ENCODE data around the gene DCBLD2.

Gene DCBLD2, protein sequence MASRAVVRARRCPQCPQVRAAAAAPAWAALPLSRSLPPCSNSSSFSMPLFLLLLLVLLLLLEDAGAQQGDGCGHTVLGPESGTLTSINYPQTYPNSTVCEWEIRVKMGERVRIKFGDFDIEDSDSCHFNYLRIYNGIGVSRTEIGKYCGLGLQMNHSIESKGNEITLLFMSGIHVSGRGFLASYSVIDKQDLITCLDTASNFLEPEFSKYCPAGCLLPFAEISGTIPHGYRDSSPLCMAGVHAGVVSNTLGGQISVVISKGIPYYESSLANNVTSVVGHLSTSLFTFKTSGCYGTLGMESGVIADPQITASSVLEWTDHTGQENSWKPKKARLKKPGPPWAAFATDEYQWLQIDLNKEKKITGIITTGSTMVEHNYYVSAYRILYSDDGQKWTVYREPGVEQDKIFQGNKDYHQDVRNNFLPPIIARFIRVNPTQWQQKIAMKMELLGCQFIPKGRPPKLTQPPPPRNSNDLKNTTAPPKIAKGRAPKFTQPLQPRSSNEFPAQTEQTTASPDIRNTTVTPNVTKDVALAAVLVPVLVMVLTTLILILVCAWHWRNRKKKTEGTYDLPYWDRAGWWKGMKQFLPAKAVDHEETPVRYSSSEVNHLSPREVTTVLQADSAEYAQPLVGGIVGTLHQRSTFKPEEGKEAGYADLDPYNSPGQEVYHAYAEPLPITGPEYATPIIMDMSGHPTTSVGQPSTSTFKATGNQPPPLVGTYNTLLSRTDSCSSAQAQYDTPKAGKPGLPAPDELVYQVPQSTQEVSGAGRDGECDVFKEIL

DNA sequence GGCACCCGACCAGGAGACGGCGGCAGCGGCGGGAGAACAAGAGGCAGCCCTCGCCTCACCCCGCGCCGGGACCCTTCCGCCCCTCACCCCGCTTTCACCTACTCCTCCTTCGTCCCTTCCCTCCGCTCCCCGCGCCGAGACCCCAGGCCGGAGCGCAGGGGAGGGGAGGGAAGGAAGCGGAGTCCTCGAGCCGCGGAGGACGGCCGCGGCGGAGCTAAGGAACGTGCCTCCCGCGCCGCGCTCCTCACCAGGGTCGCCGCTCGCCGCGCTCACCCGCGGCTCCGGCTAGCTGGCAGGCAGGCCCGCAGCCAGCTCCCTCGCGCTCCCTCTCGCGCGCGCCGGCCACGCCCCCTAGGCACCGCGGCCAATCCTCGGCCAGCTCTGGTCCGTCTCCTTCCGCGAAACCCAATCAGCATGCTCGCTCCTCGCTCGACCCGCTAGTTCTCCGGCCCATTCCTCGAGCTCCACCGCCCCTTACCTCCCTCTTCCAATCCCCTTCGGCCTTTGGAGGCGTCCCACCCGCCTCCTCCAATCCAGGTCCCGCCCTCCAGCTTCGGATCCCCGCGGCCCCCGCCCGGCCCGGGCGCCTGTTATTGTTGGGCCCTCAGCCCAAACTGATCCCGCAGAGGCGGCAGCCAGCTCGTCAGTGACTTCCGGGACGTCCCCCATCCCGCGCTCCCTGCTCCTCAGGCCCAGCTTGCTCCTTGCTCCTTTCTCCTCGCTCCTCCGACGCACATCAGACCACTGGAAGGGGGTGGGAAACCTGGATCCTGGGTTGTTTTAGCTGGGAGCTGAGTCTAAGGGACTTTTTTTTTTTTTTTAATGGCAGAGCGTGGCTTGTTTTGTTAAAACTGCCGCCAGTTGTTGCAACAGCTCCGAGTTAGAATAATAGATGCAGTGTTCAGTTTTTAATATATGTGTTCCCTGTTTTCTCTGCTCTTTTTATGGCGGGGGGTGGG, at the start of gene DCBLD2:
Gene DCBLD2, minus strand, starts transcription at position 304 of the 959 bp plus-strand sequence. CDS start 369 bp downstream, outside the sequence.
- peak; percentile 88 to 91 (median 89) for DNase-seq (ENCODE audit: low read depth in 2 of 3, low spot score in 1 of 3)

DNA sequence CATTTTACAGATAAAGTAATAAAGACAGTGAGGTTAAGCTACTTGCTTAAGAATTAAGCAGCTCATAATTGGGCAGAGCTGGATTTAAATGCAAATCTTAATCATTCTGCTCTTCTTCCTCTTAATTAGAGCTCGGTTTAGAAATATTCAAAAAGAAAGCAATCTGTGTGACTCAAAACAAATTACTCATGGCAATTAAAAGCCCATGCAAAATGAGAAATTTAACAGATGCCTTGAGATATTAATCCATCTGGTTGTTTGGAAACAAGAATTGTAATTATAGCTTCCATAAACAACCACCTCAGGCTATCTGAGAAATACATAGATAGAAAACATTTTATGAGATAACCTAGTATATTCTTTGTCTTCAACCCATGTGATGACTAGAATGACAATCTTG, 44.2 kb upstream of the DCBLD2 start:
- no peak for DNase-seq (ENCODE audit: low read depth in 2 of 3, low spot score in 1 of 3)

DNA sequence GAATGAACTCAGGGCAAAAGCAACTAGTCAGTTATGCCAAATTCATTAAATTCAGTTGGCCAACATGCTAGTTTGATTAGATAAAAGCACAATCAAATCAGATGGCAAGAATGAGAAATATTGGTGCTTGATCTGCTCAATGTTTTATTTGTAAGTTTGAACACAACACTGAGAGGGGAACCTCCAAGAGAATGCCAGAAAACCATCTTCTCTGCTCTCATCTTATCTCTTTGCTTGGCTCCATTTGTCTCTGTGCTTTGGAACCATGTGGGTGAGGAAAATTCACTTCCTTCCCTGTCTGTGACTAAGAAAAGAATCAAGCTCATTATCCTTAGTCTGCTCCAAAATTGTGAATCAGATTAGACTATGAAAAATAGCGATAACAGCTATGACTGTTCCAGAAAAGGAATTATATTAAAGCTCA, 43.6 kb upstream of the DCBLD2 start:
- DNase-seq (ENCODE audit: low read depth in 2 of 3, low spot score in 1 of 3), result no peak

DNA sequence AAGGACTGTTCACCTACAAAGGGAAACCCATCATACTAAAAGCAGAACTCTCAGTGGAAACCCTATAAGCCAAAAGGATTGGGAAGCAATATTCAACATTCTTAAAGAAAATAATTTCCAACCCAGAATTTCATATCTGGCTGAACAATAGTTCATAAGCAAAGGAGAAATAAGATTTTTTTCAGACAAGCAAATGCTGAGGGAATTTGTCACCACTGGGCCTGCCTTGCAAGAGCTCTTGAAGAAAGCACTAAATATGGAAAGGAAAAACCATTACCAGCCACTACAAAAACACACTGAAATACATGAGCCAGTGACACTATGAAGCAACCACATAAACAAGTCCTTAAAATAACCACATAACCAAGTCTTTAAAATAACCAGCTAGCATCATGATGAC, 28.9 kb upstream of the DCBLD2 start:
- no peak for DNase-seq (ENCODE audit: low read depth in 2 of 3, low spot score in 1 of 3)

DNA sequence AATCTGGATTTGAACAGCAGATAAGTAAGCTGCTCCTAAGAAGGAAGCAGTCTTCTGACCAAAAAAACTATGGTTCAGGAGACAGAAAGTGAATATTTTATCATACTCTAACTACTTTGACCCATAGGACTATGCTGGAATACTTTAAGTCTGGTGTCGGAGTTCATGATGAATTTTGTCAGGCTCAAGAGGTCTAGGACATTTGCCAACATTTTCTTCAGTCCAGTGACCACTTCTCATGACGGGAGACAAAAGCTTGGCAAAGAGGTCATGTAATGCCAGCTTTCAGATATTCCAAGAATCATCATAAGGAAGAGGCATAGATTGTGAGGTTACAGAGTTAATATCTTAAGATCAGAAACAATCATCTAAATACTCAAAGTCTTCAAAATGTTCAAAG, 20.5 kb upstream of the DCBLD2 start:
- no peak for DNase-seq (ENCODE audit: low read depth in 2 of 3, low spot score in 1 of 3)

DNA sequence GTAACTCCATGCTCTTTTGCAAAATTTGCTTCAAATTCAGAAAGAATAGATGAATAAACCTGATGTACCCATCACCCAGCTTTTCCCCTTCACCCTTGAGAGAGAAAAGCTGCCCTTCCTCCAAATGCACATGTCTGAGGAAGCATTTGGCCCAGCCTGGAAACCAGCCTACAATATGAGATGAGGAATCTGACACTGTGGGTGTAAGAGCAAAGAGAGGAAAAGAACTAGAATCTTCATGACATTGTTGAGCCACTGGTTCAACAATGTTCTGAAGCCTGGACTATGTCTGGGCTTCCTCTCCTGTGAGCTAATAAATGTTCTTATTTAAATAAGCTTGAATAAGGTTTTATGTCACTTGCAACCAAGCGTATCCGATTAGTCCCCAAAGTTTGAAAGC, 18.7 kb upstream of the DCBLD2 start:
- no peak for DNase-seq (ENCODE audit: low read depth in 2 of 3, low spot score in 1 of 3)

DNA sequence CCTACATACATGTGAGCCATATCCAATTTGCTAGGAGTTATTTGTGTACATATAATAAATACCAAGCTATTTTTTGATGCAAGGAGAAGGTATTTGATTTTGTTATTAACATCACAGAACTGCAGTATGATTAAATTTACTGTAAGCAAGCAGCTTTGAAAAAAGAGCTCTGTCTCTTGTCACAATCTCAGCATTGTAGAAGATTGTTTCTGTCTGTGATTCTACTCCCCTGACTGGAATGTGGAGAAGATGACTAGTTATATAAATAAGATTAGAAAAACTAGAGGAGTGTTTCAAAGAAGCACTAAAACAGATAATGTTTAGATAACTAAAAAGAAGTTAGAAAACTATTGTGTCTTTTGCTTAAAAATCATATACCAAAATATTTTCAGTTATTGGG, 17.1 kb upstream of the DCBLD2 start:
- DNase-seq (ENCODE audit: low read depth in 2 of 3, low spot score in 1 of 3), result no peak

DNA sequence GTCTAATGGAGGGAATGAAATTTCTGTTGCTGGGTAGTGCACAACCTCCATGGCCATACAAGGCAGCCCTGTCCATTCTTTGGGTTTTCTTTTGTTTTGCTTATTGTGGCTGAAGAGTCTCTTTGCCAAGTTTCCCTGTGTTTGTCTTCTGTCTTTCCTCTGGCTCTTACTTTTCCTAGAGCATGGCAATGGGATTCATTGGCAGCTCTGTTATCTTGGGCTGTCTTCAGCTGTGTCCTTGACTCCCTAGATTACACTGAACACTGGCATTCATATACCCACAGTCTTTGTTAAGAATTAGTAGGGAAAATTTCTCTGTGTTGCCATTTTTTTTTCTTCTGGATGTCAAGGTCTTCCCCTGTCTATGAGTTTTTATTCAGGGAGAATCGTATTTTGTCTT, 16.1 kb upstream of the DCBLD2 start:
- no peak for DNase-seq (ENCODE audit: low read depth in 2 of 3, low spot score in 1 of 3)

DNA sequence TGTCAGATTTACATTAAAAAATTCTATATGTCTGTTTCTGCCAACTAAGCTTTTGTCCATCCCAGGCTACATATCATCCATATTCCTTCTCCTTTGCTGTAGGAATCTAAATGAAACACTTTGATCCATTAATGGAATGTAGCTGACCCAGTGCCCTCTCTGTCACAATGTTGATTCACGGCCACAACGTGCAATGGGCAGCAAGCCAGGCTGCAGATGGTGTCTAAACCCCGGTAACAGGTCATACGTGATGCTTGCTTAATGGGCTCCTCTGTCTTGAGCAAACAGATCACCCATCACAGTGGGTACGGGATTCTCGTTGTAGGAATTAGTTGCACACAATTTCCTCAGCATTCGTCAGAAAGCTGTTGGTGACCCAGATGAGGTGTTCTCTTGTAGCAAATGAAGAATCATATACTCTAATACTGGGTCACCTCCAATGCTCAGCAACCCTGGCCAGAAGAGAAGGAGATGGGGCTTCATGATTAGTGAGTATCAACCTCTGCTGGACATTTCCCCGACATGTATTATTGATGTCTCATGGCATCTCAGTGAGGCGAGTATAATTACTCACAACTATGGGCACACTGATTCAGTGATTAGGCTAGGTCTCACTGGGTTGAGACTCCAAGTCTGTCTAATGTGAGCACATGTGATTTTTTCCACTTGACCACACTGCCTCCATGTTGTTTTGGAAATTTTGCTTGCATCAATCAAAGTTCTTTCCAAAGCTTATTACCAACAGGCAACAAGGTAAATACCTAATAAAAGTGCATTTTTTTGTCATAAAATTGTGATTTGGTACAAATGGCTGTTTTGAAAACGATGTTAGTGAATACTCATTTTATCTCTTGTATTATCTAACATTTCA, 12.9 kb upstream of the DCBLD2 start:
- no peak for DNase-seq (ENCODE audit: low read depth in 2 of 3, low spot score in 1 of 3)

DNA sequence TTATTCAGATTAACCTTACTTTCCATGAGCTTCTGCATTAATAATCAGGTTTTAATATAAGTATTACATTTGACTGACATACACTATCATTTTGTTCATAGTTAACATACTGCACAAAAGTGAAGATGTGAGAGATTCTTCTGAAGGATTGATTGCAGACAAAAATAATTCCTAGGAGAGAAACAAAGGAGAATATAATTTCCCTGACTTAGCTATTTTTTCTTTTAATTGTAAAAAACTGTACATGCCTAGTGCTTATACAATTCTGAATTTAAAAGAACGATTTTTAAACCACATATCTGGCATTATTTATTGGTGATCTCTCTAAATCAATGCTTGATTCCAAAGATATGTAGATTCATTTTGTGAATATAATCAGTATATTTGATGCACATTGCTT, 11.0 kb upstream of the DCBLD2 start:
- no peak for DNase-seq (ENCODE audit: low read depth in 2 of 3, low spot score in 1 of 3)

DNA sequence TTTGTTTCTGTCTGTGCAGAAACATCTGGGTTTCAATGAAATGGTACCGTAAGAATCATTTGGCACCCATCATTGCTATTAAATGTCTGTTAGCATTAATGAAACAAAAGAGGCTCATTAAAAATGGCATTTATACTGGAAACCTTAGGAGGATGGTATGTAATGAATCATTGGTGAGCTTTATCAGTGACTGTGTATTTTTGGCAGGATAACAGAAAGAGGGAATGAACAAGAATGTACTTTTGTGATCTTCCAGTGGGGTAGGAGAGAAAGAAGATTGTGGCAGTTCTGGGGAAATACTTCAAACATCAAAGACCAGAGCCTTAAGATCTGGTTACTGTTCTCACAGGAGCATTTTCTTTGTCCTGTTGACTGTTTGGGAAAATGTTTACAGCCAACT, 4.7 kb upstream of the DCBLD2 start:
- no peak for DNase-seq (ENCODE audit: low read depth in 2 of 3, low spot score in 1 of 3)

DNA sequence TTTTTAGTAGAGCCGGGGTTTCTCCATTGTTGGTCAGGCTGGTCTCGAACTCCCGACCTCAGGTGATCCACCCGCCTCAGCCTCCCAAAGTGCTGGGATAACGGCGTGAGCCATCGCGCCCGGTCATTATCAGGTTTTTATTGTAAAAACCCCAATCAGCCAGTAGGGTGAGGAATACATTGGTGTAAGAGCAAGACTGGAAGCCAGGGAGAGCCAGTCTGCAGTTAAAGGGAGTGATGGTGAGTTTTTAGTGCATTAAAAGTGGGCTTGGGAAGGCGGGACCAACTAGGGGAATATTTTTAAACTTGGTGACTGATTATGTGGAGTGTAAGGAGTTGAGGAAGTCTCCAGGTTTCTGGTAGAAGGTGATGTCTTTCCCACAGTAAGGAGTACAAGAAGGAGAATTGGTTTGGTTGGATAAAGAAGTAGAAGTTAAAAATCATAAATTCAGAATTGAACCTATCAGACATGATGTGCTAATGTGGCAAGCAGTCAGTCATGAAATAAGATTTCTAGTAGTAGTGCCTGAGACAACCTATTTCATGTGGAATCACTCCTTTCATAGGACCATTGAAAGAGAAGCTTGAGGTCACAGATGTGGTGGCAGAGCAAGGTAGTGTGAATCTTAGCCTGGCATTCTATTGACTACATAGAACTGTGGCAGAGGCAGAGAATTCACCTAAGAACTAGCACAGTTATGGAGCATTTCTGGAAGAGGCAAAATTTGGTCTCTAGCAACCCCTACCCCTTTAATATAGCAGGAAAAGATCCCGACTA, 2.4 kb upstream of the DCBLD2 start:
- no peak for DNase-seq (ENCODE audit: low read depth in 2 of 3, low spot score in 1 of 3)

DNA sequence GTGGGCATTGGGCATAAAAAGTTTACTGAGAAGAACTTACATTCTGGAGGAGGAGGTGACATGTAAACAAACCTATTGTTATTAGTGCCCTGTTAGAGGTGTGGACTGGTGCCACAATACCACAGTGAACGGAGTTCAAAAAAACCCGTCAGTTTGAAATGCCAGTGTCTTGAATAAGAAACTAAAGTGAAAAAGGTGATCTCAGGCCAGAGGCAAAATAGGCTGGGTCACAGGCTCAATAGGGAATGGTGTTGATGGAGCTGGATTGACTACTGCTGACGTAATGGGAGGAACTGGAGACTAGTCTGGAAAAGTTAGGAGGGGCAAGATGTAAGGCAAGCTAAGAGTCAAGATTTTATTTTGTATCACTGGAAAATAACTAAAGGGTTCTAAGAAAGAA, 1.6 kb upstream of the DCBLD2 start:
- no peak for DNase-seq (ENCODE audit: low read depth in 2 of 3, low spot score in 1 of 3)

DNA sequence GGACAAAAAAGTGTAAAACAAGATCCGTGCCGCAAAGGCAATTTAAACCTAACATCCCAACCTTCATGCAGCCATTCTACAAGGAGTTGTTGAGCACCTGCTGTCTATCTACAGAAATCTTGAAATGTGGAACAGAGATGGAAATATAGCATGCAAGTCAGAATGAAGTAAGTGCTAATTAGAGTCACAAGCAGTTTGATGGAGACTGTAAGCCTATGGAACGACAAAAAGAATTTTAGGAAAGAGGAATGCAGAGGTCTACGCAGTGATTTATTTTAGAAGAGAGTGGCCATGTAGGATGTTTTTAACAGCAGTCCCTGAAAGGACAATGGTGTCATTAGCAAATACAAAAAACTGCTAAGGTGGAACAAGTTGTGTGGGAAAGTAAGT, 851 bp upstream of the DCBLD2 start:
- no peak for DNase-seq (ENCODE audit: low read depth in 2 of 3, low spot score in 1 of 3)

DNA sequence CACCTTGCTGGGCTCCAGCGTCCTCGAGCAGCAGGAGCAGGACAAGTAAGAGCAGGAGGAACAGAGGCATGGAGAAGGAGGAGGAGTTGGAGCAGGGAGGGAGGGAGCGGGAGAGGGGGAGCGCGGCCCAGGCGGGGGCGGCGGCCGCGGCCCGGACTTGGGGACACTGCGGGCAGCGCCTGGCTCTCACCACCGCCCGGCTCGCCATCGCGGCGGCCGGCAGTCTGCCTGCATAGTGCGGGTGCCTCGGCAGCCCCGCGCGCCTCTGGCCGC, 440 bp downstream of the DCBLD2 start:
- peak in 1 of 3 donors; percentile 2 for DNase-seq (ENCODE audit: low read depth in 2 of 3, low spot score in 1 of 3)

DNA sequence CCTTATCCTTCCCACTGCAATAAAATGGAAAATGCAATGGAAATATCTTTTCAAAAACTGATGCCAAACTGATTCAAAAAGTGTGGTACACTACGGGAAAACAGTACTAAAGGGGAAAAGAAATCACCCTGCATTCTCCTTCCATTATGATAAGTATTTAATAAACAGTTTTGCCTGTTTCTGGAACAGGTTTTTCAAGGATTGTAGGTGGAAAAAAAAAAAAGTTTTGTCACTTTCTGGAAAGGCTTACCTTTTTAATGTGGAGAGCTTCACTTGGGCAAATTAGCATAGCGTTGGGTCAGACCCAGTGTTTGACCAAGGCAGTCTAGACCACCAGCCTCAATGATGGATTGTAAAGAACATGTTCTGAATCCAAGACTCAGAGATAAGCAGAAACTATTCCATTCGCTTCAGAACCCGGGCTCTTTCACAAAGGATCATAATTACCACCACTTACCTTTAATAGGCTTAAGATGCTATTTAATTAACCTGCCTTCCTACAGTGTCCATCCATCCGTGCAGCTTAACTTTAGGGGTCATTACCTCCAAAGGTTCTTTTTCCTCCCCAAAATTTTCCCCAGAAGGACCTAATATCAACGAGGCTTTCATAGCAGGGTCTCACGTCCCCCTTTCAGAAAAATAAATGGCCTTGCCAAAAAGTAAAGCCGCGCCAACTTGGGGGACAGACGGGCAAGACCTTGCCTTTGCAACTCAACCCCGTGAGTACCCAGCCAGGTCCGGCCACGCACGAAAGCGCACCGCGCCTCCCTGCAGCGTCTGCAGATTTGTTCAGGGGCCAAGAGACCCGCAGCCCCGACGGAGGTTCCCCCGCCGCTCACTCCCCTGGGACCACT, 1.0 kb downstream of the DCBLD2 start:
- no peak for DNase-seq (ENCODE audit: low read depth in 2 of 3, low spot score in 1 of 3)

DNA sequence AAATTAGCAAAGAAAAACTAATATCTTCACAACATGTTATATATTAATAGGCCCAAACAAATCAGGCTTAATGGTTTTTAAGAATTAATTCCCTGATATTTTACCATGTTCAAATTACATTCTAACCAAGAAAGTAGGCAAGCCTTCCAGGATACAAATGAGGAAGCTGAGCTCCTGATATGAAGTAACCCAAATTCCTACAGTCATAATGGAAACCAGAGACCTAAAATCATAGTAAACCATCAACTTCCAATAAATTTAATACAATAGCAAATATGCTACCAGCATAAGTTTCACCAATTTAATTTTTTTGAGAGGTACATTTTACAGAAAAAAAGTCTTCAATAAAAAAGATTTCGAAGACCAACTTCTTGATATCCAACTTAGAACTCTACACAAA, 3.8 kb downstream of the DCBLD2 start:
- DNase-seq (ENCODE audit: low read depth in 2 of 3, low spot score in 1 of 3), result no peak

DNA sequence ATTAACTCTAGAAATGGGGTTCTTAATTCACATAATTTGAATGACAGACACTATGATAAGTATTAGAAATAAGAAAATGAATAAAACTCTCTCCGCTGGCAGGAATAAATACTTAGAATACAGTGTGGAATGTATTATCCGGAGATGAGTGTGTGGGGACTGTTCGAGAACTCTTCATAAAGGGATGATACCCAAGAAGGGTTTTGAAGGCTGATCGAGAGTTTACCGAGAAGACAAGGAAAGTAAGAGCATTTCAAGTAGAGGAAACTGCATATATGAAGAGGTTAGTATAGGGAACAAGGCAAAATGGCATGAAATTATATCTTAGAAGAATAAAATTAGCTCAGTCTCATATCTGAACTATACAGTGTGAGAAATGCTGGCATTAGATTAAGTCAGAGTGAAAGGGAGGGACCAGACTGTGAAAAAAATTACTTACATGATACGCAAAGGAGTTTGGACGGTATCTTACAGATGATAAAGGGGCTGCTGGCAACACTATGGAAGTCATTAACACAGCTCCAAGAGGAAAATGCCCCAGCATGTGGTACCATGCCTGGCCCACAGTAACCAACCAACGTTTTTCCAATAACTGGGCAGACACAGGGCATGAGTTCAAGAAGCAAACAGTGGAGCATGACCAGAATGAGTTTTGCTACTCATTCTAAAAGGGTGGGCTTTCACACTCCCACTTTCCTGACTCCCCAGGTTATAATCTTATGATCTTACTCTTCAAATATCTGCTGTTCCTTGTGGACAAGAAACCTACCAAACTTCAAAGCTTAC, 6.5 kb downstream of the DCBLD2 start:
- no peak for DNase-seq (ENCODE audit: low read depth in 2 of 3, low spot score in 1 of 3)
